Thyroid gland (tissue), 4 donors: ENCODE results near the gene FAM171A1. TPM values are rescaled to one million over a fixed set of nuclear protein-coding genes. Genes with fewer than 3 reads are reported as not detected.

ENCODE experiments used
- DNase-seq, 2 donors: peaks; one replicate each; pipeline ENCODE4 v3.0.0-alpha.2; 2019
- H3K27ac ChIP-seq, 3 donors: fragments of 200-600 bp; sonication (generic); 1 replicate in 2 of 3; 2 replicates in 1 of 3; pipeline ENCODE4 v1.5.1; 2016 to 2019; ENCODE audit warnings: mild to moderate bottlenecking in 1 of 3, moderate library complexity in 1 of 3
- H3K27me3 ChIP-seq: fragments of 200-600 bp; sonication (generic); one replicate; pipeline ENCODE4 v1.5.1; 2019
- H3K36me3 ChIP-seq, 2 donors: fragments of 200-600 bp; sonication (generic); one replicate each; pipeline ENCODE4 v1.5.1; 2016 to 2019
- H3K4me1 ChIP-seq, 2 donors: fragments of 200-600 bp; sonication (generic); one replicate each; pipeline ENCODE4 v1.5.1; 2017 to 2019
- H3K4me3 ChIP-seq, 3 donors: fragments of 200-600 bp; sonication (generic); replicated peaks in 1 of 3; 1 replicate in 2 of 3; 2 replicates in 1 of 3; pipeline ENCODE4 v1.5.1; 2016; ENCODE audit warnings: mild to moderate bottlenecking in 1 of 3
- H3K9me3 ChIP-seq: fragments of 200-600 bp; sonication (generic); one replicate; pipeline ENCODE4 v1.5.1; 2017
- POLR2A ChIP-seq, 2 donors: fragments of 450-650 bp; IDR thresholded peaks; one replicate each; pipeline ENCODE4 v1.6.1; 2017; ENCODE audit warnings: antibody characterized with exemption in 2 of 2, mild to moderate bottlenecking in 2 of 2, moderate library complexity in 1 of 2
- WGBS, 2 donors: methylation state at CpG; one replicate each; pipeline ENCODE4 v1.1.5; 2017; 5-methylcytosine and 5-hydroxymethylcytosine counted together
- intact Hi-C: fragments of 100-400 bp; cut with DNase I; formaldehyde crosslinking; loops from one replicate; pipeline ENCODE4 v1.15.1; 2023
- total RNA-seq, 4 donors: library from RNA; depleted of rRNA; stranded (reverse); fragments of >200 nt; gene quantifications; one replicate each; pipeline ENCODE4 v1.2.3, GENCODE V29; 2016
- TF ChIP-seq, protein P1 (sequence below), 6 experiments: fragments of 200-600 bp in 3 of 6; fragments of 450-650 bp in 3 of 6; sonication (generic) in 3 of 6; IDR thresholded peaks; one replicate each; pipeline ENCODE4 v1.5.1; 2016 to 2019; ENCODE audit warnings: antibody characterized with exemption in 6 of 6, mild to moderate bottlenecking in 2 of 6, inconsistent platforms in 1 of 6, moderate library complexity in 1 of 6

FAM171A1 gene
- total RNA-seq, 4 donors from 2014 or later: 10.2 to 14.9 (median 13.3) TPM

DNA sequence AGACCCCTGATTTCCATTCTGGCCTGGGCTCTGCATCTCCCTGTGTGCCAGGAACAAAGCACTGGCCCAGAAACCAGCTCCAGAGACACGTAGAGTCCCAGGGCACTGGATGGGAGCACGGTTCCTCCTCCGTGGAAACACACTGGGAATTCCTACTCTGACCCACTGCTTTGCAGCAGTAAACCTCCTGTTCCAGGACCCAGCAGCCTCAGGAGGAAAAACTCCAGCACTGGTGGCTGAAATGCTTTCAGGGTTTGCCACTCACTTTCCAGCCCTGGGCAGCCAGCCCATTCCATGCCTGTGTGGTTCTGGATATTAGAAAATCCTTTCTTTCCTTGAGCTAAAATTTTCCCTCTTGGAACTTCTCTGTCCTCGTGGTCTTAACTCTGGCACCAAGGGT lies 58.0 kb downstream of the FAM171A1 start:
- 58 to 66% methylated on average over 4 of the region's 4 CpGs for WGBS, 2 donors
- no peak for TF ChIP-seq POLR2A (IDR thresholded peaks at IDR 0.05)
- TF ChIP-seq, protein P1, sequence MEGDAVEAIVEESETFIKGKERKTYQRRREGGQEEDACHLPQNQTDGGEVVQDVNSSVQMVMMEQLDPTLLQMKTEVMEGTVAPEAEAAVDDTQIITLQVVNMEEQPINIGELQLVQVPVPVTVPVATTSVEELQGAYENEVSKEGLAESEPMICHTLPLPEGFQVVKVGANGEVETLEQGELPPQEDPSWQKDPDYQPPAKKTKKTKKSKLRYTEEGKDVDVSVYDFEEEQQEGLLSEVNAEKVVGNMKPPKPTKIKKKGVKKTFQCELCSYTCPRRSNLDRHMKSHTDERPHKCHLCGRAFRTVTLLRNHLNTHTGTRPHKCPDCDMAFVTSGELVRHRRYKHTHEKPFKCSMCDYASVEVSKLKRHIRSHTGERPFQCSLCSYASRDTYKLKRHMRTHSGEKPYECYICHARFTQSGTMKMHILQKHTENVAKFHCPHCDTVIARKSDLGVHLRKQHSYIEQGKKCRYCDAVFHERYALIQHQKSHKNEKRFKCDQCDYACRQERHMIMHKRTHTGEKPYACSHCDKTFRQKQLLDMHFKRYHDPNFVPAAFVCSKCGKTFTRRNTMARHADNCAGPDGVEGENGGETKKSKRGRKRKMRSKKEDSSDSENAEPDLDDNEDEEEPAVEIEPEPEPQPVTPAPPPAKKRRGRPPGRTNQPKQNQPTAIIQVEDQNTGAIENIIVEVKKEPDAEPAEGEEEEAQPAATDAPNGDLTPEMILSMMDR (IDR thresholded peaks at IDR 0.05): no peak
- no peaks in the 10 kb centered on the region for H3K9me3 ChIP-seq
- DNase-seq: peak; percentile 12 to 30
- peak overlapping the region in 1 of 3 donors; percentile 50 for H3K27ac ChIP-seq
- no peaks in the 10 kb centered on the region for H3K27me3 ChIP-seq
- intact Hi-C loops: no loop called here
- no peak overlapping the region for H3K4me3 ChIP-seq
- H3K36me3 ChIP-seq: no peaks in the 10 kb centered on the region
- H3K4me1 ChIP-seq: peaks cover 16 to 18% of the 10 kb centered on the region in 2 donors

- TF ChIP-seq POLR2A (IDR thresholded peaks at IDR 0.05): no peak
- no peak for DNase-seq
- intact Hi-C loops: no loop called here
- H3K4me3 ChIP-seq: no peak overlapping the region
- 86 to 91% methylated on average over 12 of the region's 12 CpGs for WGBS, 2 donors
- no peaks in the 10 kb centered on the region for H3K36me3 ChIP-seq
- H3K27me3 ChIP-seq: no peaks in the 10 kb centered on the region
- H3K27ac ChIP-seq: no peak overlapping the region
- H3K4me1 ChIP-seq: peaks cover 16 to 18% of the 10 kb centered on the region in 2 donors
- no peaks in the 10 kb centered on the region for H3K9me3 ChIP-seq
These were observed 59.4 kb downstream of the FAM171A1 start for GRCh38 chr10:15311569-15312280.

DNA sequence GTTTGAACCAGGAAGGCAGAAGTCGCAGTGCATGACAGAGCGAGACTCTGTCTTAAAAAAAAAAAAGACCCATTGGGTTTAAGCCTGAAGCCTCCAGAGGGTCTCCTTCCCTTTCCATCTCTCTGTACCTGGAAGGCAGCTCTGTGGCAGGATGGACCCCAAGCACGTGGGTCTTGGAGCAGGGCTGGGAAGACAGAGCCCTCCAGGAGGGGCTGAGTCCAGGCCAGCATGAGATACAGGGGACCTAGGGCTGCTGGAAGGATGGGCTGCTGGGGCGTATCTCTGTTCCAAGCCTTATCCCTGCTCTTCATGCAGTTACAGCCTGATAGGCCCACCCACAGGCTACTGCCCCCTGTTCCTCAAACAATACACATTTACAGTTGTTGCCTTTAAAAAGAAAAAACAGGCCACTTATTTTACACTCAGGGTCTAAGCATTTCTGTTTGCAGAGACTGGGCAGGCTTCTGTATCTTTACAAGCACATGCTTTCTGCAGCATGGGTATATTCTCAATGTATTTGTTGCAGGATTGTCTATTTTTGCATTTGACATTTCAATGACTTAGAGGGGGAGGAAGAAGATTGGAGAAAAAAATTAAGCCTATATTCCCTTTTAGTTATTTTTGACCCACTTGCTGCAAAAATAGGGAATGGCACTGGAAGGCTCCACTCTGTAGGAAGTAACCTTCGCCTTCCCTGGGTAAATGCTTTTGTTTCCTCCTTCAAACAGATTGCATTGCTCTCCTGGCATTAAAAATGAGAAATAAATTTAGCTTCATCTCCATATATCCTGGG lies 60.1 kb downstream of the FAM171A1 start:
- intact Hi-C loops: no loop called here
- DNase-seq: no peak
- no peak overlapping the region for H3K4me3 ChIP-seq
- H3K9me3 ChIP-seq: no peaks in the 10 kb centered on the region
- H3K4me1 ChIP-seq: peaks cover 16 to 18% of the 10 kb centered on the region in 2 donors
- 83 to 96% methylated on average over 5 of the region's 5 CpGs for WGBS, 2 donors
- no peaks in the 10 kb centered on the region for H3K27me3 ChIP-seq
- no peak overlapping the region for H3K27ac ChIP-seq
- no peaks in the 10 kb centered on the region for H3K36me3 ChIP-seq
- TF ChIP-seq POLR2A (IDR thresholded peaks at IDR 0.05): no peak
- TF ChIP-seq, protein P1 (IDR thresholded peaks at IDR 0.05): no peak

GRCh38 chr10:15309221-15309620 lies 61.9 kb downstream of the FAM171A1 start:
- WGBS, 2 donors: 98 to 99% methylated on average over 10 of the region's 10 CpGs
- intact Hi-C loops: no loop called here

GRCh38 chr10:15306735-15307280 lies 64.3 kb downstream of the FAM171A1 start:
- TF ChIP-seq, protein P1 (IDR thresholded peaks at IDR 0.05): no peak
- no peak for TF ChIP-seq POLR2A (IDR thresholded peaks at IDR 0.05)

More at GRCh38 chr10:15309221-15309620, 61.9 kb downstream of the FAM171A1 start:
- no peaks in the 10 kb centered on the region for H3K27me3 ChIP-seq
- no peak for TF ChIP-seq POLR2A (IDR thresholded peaks at IDR 0.05)
- TF ChIP-seq, protein P1 (IDR thresholded peaks at IDR 0.05): no peak
- no peaks in the 10 kb centered on the region for H3K9me3 ChIP-seq
- no peak overlapping the region for H3K4me3 ChIP-seq
- H3K36me3 ChIP-seq: no peaks in the 10 kb centered on the region
- H3K4me1 ChIP-seq: peaks cover 16 to 18% of the 10 kb centered on the region in 2 donors
- DNase-seq: no peak
- H3K27ac ChIP-seq: no peak overlapping the region

More at GRCh38 chr10:15306735-15307280, 64.3 kb downstream of the FAM171A1 start:
- H3K36me3 ChIP-seq: no peaks in the 10 kb centered on the region
- 90 to 95% methylated on average over 8 of the region's 8 CpGs for WGBS, 2 donors
- DNase-seq: no peak
- H3K27ac ChIP-seq: no peak overlapping the region
- intact Hi-C loops: no loop called here
- no peak overlapping the region for H3K4me3 ChIP-seq
- H3K9me3 ChIP-seq: no peaks in the 10 kb centered on the region
- H3K27me3 ChIP-seq: no peaks in the 10 kb centered on the region
- H3K4me1 ChIP-seq: peaks cover 10 to 11% of the 10 kb centered on the region in 2 donors
